Adrenal gland (tissue), 5 donors: Measurements from ENCODE around the gene COL6A6.

Experiments
- CTCF ChIP-seq, 6 experiments: fragments of 450-650 bp in 4 of 6; fragments of 200-600 bp in 2 of 6; sonication (generic) in 1 of 6; IDR thresholded peaks; 1 replicate in 5 of 6; 2 replicates in 1 of 6; pipeline versions ENCODE4 v1.5.1 to v1.8.0; 2016 to 2021; ENCODE audit warnings: antibody characterized with exemption in 6 of 6, mild to moderate bottlenecking in 2 of 6, moderate library complexity in 1 of 6
- POLR2A ChIP-seq, 2 donors: fragments of 450-650 bp; IDR thresholded peaks; one replicate each; pipeline ENCODE4 v1.6.1; 2017; ENCODE audit warnings: antibody characterized with exemption in 2 of 2, mild to moderate bottlenecking in 2 of 2, moderate library complexity in 1 of 2
- donor health status: DM: no; HTN: no; CAD: no.

GRCh38 chr3:130507746-130508145 is 9.2 kb upstream of the COL6A6 start:
- no peak for TF ChIP-seq CTCF (IDR thresholded peaks at IDR 0.05)
- no peak for TF ChIP-seq POLR2A (IDR thresholded peaks at IDR 0.05)
